A549 treated with ZK216348 at 1 μM for 4 hours (cell line): ENCODE data around the gene CLHC1. TPM values are rescaled to one million over a fixed set of nuclear protein-coding genes. Genes with fewer than 3 reads are reported as not detected.

Source experiments
- total RNA-seq: library from RNA; stranded (reverse); fragments of 200-300 nt; extraction: Qiagen RNA extraction; gene quantifications from 5 replicates; pipeline ENCODE4 v1.2.3, GENCODE V29; 2022; ENCODE audit warnings: low read depth

Gene CLHC1
- 1.3 to 3.2 TPM (median 1.8 TPM) in 5 replicates for total RNA-seq

GRCh38 chr2:55232084-55232862 lies at the start of gene CLHC1, which contains the start of gene RPS27A:
Gene CLHC1 (minus strand): TSS chr2:55232293. CDS start chr2:55222411, 9,882 bp downstream.
Gene RPS27A (plus strand): TSS chr2:55232688. CDS start chr2:55232825, 137 bp downstream.

GRCh38 chr2:55268907-55269644 lies 37.0 kb upstream of the CLHC1 start, which contains the start of gene MTIF2:
Gene MTIF2 (minus strand): TSS chr2:55269231. CDS start chr2:55263858, 5,373 bp downstream.

Other genes starting within 250 kb of the CLHC1 start
- 365 to 562 TPM (median 469 TPM) in 5 replicates for gene RTN4, start 181.8 kb downstream of the CLHC1 start, total RNA-seq
- 2,538 to 3,964 TPM (median 2,726 TPM) in 5 replicates for gene RPS27A, start 395 bp upstream of the CLHC1 start, total RNA-seq
- 39.8 to 50.7 TPM (median 40.8 TPM) in 5 replicates for gene MTIF2, start 36.9 kb upstream of the CLHC1 start, total RNA-seq
- gene CCDC88A, start 187.6 kb upstream of the CLHC1 start, total RNA-seq, result 20.3 to 31.5 TPM (median 23.6 TPM) in 5 replicates